Measurements from ENCODE around the gene DEPDC4.
"Not testable (repeated sequence)": the region's sequence is repeated elsewhere in the genome, so short reads cannot be mapped to it uniquely, and the experiment has no call there.

GRCh38 chr12:100222173-100222572 lies 44.7 kb downstream of the DEPDC4 start:
- not testable (repeated sequence) for TF ChIP-seq CTCF, POLR2A, POLR2AphosphoS5 (IDR thresholded peaks at IDR 0.05)
